HCT116 (cell line): ENCODE data around the gene TESPA1. TPM values are rescaled to one million over a fixed set of nuclear protein-coding genes. Genes with fewer than 3 reads are reported as not detected.

ENCODE experiments used
- ATAC-seq: fragments of 200-7000 bp; cut with Tn5 transposase; 2 replicates; pipeline ENCODE4 v1.9.1; 2020; ENCODE audit warnings: mild to moderate bottlenecking, moderate library complexity
- BruUV-seq: library from RNA; stranded (reverse); fragments of 400-500 nt; replicated peaks from 2 replicates; lab custom pipeline; 2021; lab: Mats Ljungman, UMichigan
- CTCF ChIA-PET: fragments of 300-600 bp; sonication (Branson Sonifier 250); formaldehyde crosslinking; loops from one replicate; lab custom pipeline; 2021; ENCODE audit warnings: antibody characterized with exemption; lab: Charles Lee
- POLR2A ChIA-PET: fragments of 300-600, 350-600 bp; sonication (Branson Sonifier 250); formaldehyde crosslinking; loops from one replicate; lab custom pipeline; 2021; ENCODE audit warnings: antibody characterized with exemption; lab: Charles Lee
- RAD21 ChIA-PET, 2 experiments: fragments of 300-600 bp; sonication (Branson Sonifier 250); formaldehyde crosslinking; loops; one replicate each; lab custom pipeline; 2023; ENCODE audit warnings: low total read pairs in 2 of 2; ENCODE audit not compliant: uncharacterized antibody in 2 of 2, unreplicated experiment in 2 of 2, low non-redundant PET in 1 of 2; lab: Charles Lee
- DNase-seq: peaks from one replicate; pipeline ENCODE4 v3.0.0-alpha.2; 2010; ENCODE audit warnings: low read depth, low spot score
- H2AFZ ChIP-seq: fragments of 200-600 bp; shearing (Covaris generic), sonication (generic); 2 replicates; pipeline ENCODE4 v1.6.1; 2017; ENCODE audit warnings: low read depth, mixed run types, mixed read lengths, antibody characterized with exemption, low read length; ENCODE audit not compliant: poor library complexity, severe bottlenecking
- H3K27ac ChIP-seq: 2 replicates; pipeline ENCODE4 v1.5.1; 2012; ENCODE audit warnings: low read depth, low read length
- H3K27me3 ChIP-seq: fragments of 200-600 bp; sonication (generic); 2 replicates; pipeline ENCODE4 v1.6.1; 2016; ENCODE audit warnings: mixed run types, low read length, mixed read lengths; ENCODE audit not compliant: insufficient read depth
- H3K36me3 ChIP-seq, 2 experiments: fragments of 200-500 bp in 1 of 2; fragments of 200-600 bp in 1 of 2; sonication (Bioruptor generic) in 1 of 2; sonication (generic) in 1 of 2; 2 replicates each; pipeline versions ENCODE4 v1.5.1 to v1.6.1; 2014 to 2016; ENCODE audit warnings: low read length in 2 of 2, inconsistent platforms in 1 of 2, mixed read lengths in 1 of 2, mixed run types in 1 of 2; ENCODE audit not compliant: insufficient read depth in 2 of 2, control insufficient read depth in 1 of 2
- H3K4me1 ChIP-seq, 2 experiments: fragments of 200-600 bp in 1 of 2; sonication (generic) in 1 of 2; 2 replicates each; pipeline versions ENCODE4 v1.5.1 to v1.6.1; 2012 to 2017; ENCODE audit warnings: low read length in 2 of 2, inconsistent platforms in 1 of 2, mild to moderate bottlenecking in 1 of 2, mixed read lengths in 1 of 2, mixed run types in 1 of 2, moderate library complexity in 1 of 2; ENCODE audit not compliant: insufficient read depth in 2 of 2, control insufficient read depth in 1 of 2
- H3K4me2 ChIP-seq: fragments of 200-600 bp; sonication (generic); 2 replicates; pipeline ENCODE4 v1.6.1; 2017; ENCODE audit warnings: mixed run types, low read length, mixed read lengths
- H3K4me3 ChIP-seq, 2 experiments: fragments of 200-600 bp in 1 of 2; sonication (generic) in 1 of 2; replicated peaks in 1 of 2; 2 replicates each; pipeline ENCODE4 v1.5.1; 2011 to 2016; ENCODE audit warnings: low read length in 2 of 2, control low read depth in 1 of 2, low read depth in 1 of 2, mild to moderate bottlenecking in 1 of 2, mixed read lengths in 1 of 2, mixed run types in 1 of 2
- H3K79me2 ChIP-seq: fragments of 200-600 bp; sonication (generic); 2 replicates; pipeline ENCODE4 v1.6.1; 2017; ENCODE audit warnings: mild to moderate bottlenecking, mixed run types, low read length, moderate library complexity, mixed read lengths; ENCODE audit not compliant: insufficient read depth
- H3K9ac ChIP-seq: fragments of 200-600 bp; sonication (generic); 2 replicates; pipeline ENCODE4 v1.6.1; 2016; ENCODE audit warnings: low read length, mixed read lengths
- H3K9me2 ChIP-seq: fragments of 200-600 bp; sonication (generic), shearing (Covaris generic); 2 replicates; pipeline ENCODE4 v1.6.1; 2017; ENCODE audit warnings: mixed run types, mild to moderate bottlenecking, moderate library complexity; ENCODE audit not compliant: insufficient read depth
- H3K9me3 ChIP-seq, 2 experiments: fragments of 200-500 bp in 1 of 2; fragments of 200-600 bp in 1 of 2; sonication (Bioruptor generic) in 1 of 2; sonication (generic) in 1 of 2; 2 replicates each; pipeline ENCODE4 v1.6.1; 2014 to 2017; ENCODE audit warnings: low read length in 2 of 2, mixed read lengths in 2 of 2, inconsistent platforms in 1 of 2, low read depth in 1 of 2, mild to moderate bottlenecking in 1 of 2, mixed run types in 1 of 2, moderate library complexity in 1 of 2; ENCODE audit not compliant: control insufficient read depth in 1 of 2, insufficient read depth in 1 of 2
- H4K20me1 ChIP-seq: fragments of 200-600 bp; sonication (generic), shearing (Covaris generic); 2 replicates; pipeline ENCODE4 v1.6.1; 2017; ENCODE audit warnings: mixed run types, mild to moderate bottlenecking, moderate library complexity; ENCODE audit not compliant: insufficient read depth
- CBX3 ChIP-seq: IDR thresholded peaks from 2 replicates; pipeline ENCODE4 v1.6.1; 2012; ENCODE audit warnings: low read depth
- CEBPB ChIP-seq: IDR thresholded peaks from 2 replicates; pipeline ENCODE4 v1.6.1; 2012; ENCODE audit warnings: low read depth
- EGR1 ChIP-seq: IDR thresholded peaks from 2 replicates; pipeline ENCODE4 v1.6.1; 2012; ENCODE audit warnings: low read depth
- EZH2 ChIP-seq: fragments of 200-600 bp; sonication (generic); IDR thresholded peaks from 2 replicates; pipeline ENCODE4 v1.6.1; 2017; ENCODE audit warnings: antibody characterized with exemption, mixed run types
- EZH2phosphoT487 ChIP-seq: fragments of 200-600 bp; IDR thresholded peaks from 2 replicates; pipeline ENCODE4 v1.6.1; 2018; ENCODE audit warnings: antibody characterized with exemption, borderline replicate concordance
- FOSL1 ChIP-seq: IDR thresholded peaks from 2 replicates; pipeline ENCODE4 v1.6.1; 2012; ENCODE audit warnings: low read depth
- JUND ChIP-seq: IDR thresholded peaks from 2 replicates; pipeline ENCODE4 v1.6.1; 2012
- POLR2A ChIP-seq: IDR thresholded peaks from 2 replicates; pipeline ENCODE4 v1.7.0; 2011; ENCODE audit warnings: borderline replicate concordance; ENCODE audit not compliant: insufficient read depth, insufficient read length; ENCODE audit errors: extremely low read depth
- POLR2AphosphoS5 ChIP-seq: IDR thresholded peaks from 2 replicates; pipeline ENCODE4 v1.6.1; 2011; ENCODE audit warnings: mild to moderate bottlenecking, low read depth, low read length, moderate library complexity
- RAD21 ChIP-seq: IDR thresholded peaks from 2 replicates; pipeline ENCODE4 v1.6.1; 2012; ENCODE audit warnings: low read depth, mild to moderate bottlenecking
- SIN3A ChIP-seq: IDR thresholded peaks from 2 replicates; pipeline ENCODE4 v1.6.1; 2012; ENCODE audit warnings: low read depth
- SP1 ChIP-seq: IDR thresholded peaks from 2 replicates; pipeline ENCODE4 v1.6.1; 2012; ENCODE audit warnings: low read depth
- SRF ChIP-seq: IDR thresholded peaks from 2 replicates; pipeline ENCODE4 v1.6.1; 2012; ENCODE audit warnings: low read depth
- TCF7L2 ChIP-seq: IDR thresholded peaks from 2 replicates; pipeline ENCODE4 v1.7.0; 2011; ENCODE audit warnings: borderline replicate concordance, inconsistent platforms; ENCODE audit not compliant: insufficient read depth, insufficient read length; ENCODE audit errors: extremely low read depth
- YY1 ChIP-seq: IDR thresholded peaks from 2 replicates; pipeline ENCODE4 v1.6.1; 2011; ENCODE audit warnings: low read length, low read depth, moderate library complexity, mild to moderate bottlenecking; ENCODE audit not compliant: insufficient replicate concordance; ENCODE audit errors: extremely low read depth
- ZBTB33 ChIP-seq: IDR thresholded peaks from 2 replicates; pipeline ENCODE4 v1.6.1; 2011; ENCODE audit warnings: mild to moderate bottlenecking, low read length, moderate library complexity; ENCODE audit not compliant: insufficient replicate concordance; ENCODE audit errors: extremely low read depth
- ZNF274 ChIP-seq: fragments of 200-500 bp; sonication (Bioruptor generic); IDR thresholded peaks from 2 replicates; pipeline ENCODE4 v1.6.1; 2014; ENCODE audit warnings: mild to moderate bottlenecking, low read depth, low read length, inconsistent platforms
- intact Hi-C: fragments of 100-400 bp; cut with micrococcal nuclease; formaldehyde crosslinking; loops from 2 replicates; pipeline ENCODE4 v1.10.0; 2022
- total RNA-seq: library from RNA; stranded (reverse); gene quantifications from one replicate; pipeline ENCODE4 v1.2.1, GENCODE V29; 2021; ENCODE audit not compliant: unreplicated experiment
- TF ChIP-seq, protein P1 (sequence below), 3 experiments: fragments of 200-600 bp in 1 of 3; sonication (generic) in 1 of 3; IDR thresholded peaks in 2 of 3; conservative IDR thresholded peaks in 1 of 3; 2 replicates each; pipeline ENCODE4 v1.5.1; 2012 to 2017; ENCODE audit warnings: low read depth in 2 of 3, low read length in 2 of 3, antibody characterized with exemption in 1 of 3, borderline replicate concordance in 1 of 3, control low read depth in 1 of 3, mild to moderate bottlenecking in 1 of 3, mixed read lengths in 1 of 3, mixed run types in 1 of 3, moderate library complexity in 1 of 3; ENCODE audit not compliant: insufficient read depth in 1 of 3
- TF ChIP-seq, protein P2 (sequence below): IDR thresholded peaks from 2 replicates; pipeline ENCODE4 v1.6.1; 2012

Gene TESPA1
- total RNA-seq, 1 experiment from 2014 or later: 0.27 TPM

- TF ChIP-seq, protein P1, sequence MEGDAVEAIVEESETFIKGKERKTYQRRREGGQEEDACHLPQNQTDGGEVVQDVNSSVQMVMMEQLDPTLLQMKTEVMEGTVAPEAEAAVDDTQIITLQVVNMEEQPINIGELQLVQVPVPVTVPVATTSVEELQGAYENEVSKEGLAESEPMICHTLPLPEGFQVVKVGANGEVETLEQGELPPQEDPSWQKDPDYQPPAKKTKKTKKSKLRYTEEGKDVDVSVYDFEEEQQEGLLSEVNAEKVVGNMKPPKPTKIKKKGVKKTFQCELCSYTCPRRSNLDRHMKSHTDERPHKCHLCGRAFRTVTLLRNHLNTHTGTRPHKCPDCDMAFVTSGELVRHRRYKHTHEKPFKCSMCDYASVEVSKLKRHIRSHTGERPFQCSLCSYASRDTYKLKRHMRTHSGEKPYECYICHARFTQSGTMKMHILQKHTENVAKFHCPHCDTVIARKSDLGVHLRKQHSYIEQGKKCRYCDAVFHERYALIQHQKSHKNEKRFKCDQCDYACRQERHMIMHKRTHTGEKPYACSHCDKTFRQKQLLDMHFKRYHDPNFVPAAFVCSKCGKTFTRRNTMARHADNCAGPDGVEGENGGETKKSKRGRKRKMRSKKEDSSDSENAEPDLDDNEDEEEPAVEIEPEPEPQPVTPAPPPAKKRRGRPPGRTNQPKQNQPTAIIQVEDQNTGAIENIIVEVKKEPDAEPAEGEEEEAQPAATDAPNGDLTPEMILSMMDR (IDR thresholded peaks at IDR 0.05 in 2 of 3, conservative IDR thresholded peaks at IDR 0.05 in 1 of 3; ENCODE audit: borderline replicate concordance in 1 of 3, insufficient read depth in 1 of 3, low read depth in 2 of 3, low read length in 2 of 3): no peak
- TF ChIP-seq JUND (no peak), TCF7L2 (no peak), POLR2A (no peak), YY1 (no peak)
These were observed 50.1 kb downstream of the TESPA1 start (continued) for GRCh38 chr12:54934419-54934818.

DNA sequence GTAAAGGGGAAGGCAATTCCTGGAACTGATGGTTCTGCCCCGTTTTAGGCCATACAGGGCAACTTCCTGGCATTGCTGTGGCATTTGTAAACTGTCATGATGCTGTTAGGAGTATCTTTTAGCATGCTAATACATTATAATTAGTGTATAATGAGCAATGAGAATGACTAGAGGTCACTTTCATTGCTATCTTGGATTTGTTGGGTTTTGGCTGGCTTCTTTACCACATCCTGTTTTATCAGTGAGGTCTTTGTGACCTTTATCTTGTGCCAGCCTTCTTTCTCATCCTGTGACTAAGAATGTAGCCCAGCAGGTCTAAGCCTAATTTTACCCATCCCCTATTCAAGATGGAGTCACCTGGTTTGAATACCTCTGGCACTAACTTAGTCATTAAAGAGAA, 51.2 kb downstream of the TESPA1 start:
- DNase-seq: no peak
- Histone ChIP-seq H3K9me3 (0 out of 4 replicates have a peak, but pooled peaks cover 0 to 7% of the 10 kb centered on the region in 2 experiments), H3K4me3 (no peak overlapping the region), H3K36me3 (no peaks in the 10 kb centered on the region), H3K9ac (no peak overlapping the region), H2AFZ (peak overlapping the region; percentile 86), H3K27ac (no peak overlapping the region), H3K4me1 (peaks cover 5 to 43% of the 10 kb centered on the region in 2 experiments; a peak in 3 of 4 replicates), H3K9me2 (no peaks in the 10 kb centered on the region), H3K4me2 (peak overlapping the region; percentile 37), H3K79me2 (no peaks in the 10 kb centered on the region), H4K20me1 (no peaks in the 10 kb centered on the region), H3K27me3 (no peaks in the 10 kb centered on the region)
- no TSS peak for BruUV-seq
- no peak for TF ChIP-seq EZH2phosphoT487
- TF ChIP-seq CEBPB: no peak
- TF ChIP-seq SP1: peak; percentile 65
- TF ChIP-seq EZH2: no peak
- peak; percentile 54; the same call in 1 of the 2 replicates for TF ChIP-seq CBX3
- TF ChIP-seq RAD21: no peak
- TF ChIP-seq JUND: peak; percentile 35; the same call in 1 of the 2 replicates
- TF ChIP-seq POLR2A: no peak
- TF ChIP-seq FOSL1: peak; percentile 31; the same call in 1 of the 2 replicates
- TF ChIP-seq, protein P2, sequence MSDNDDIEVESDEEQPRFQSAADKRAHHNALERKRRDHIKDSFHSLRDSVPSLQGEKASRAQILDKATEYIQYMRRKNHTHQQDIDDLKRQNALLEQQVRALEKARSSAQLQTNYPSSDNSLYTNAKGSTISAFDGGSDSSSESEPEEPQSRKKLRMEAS: no peak
- no peak for TF ChIP-seq POLR2AphosphoS5
- TF ChIP-seq, protein P1 (IDR thresholded peaks at IDR 0.05 in 2 of 3, conservative IDR thresholded peaks at IDR 0.05 in 1 of 3; ENCODE audit: borderline replicate concordance in 1 of 3, insufficient read depth in 1 of 3, low read depth in 2 of 3, low read length in 2 of 3): no peak
- TF ChIP-seq ZNF274: no peak
- TF ChIP-seq SRF: no peak
- TF ChIP-seq SIN3A: no peak
- TF ChIP-seq EGR1: no peak
- TF ChIP-seq ZBTB33: no peak
- ChIA-PET RAD21 (no interaction called here), CTCF (no interaction called here), POLR2A (no interaction called here)
- intact Hi-C loops: no loop called here
- peak; percentile 19; the same call in 1 of the 2 replicates for ATAC-seq
